ENCODE measurements around the gene CECR2.

- no peak for TF ChIP-seq ZNF8 (CRISPR knock-in tag; IDR thresholded peaks at IDR 0.05)
- TF ChIP-seq ZFP3 (CRISPR knock-in tag; IDR thresholded peaks at IDR 0.05): no peak
- no peak for TF ChIP-seq ZFP30 (CRISPR knock-in tag; IDR thresholded peaks at IDR 0.05)
- no peak for TF ChIP-seq OSR1 (CRISPR knock-in tag; IDR thresholded peaks at IDR 0.05)
- TF ChIP-seq TOX (CRISPR knock-in tag; IDR thresholded peaks at IDR 0.05; ENCODE audit: borderline replicate concordance): no peak
- no peak for TF ChIP-seq ISL1 (CRISPR knock-in tag; IDR thresholded peaks at IDR 0.05)
- TF ChIP-seq ARNTL (CRISPR knock-in tag; IDR thresholded peaks at IDR 0.05; ENCODE audit: borderline replicate concordance, low read depth): no peak
- TF ChIP-seq PATZ1 (CRISPR knock-in tag; IDR thresholded peaks at IDR 0.05; ENCODE audit: borderline replicate concordance): no peak
- no peak for TF ChIP-seq RARB (CRISPR knock-in tag; IDR thresholded peaks at IDR 0.05)
- no peak for TF ChIP-seq BACH2 (CRISPR knock-in tag; IDR thresholded peaks at IDR 0.05; ENCODE audit: borderline replicate concordance)
- no peak for TF ChIP-seq SNAI2 (CRISPR knock-in tag; IDR thresholded peaks at IDR 0.05)
- no peak for TF ChIP-seq CREB5 (CRISPR knock-in tag; IDR thresholded peaks at IDR 0.05; ENCODE audit: low read depth)
- no peak for TF ChIP-seq TSHZ2 (CRISPR knock-in tag; IDR thresholded peaks at IDR 0.05)
Measured at GRCh38 chr22:17443405-17444203, 74.3 kb downstream of the CECR2 start.

Measured in SK-N-SH treated with all-trans-retinoic acid at 6 μM for 48 hours (cell line).